B cell (primary cell): ENCODE measurements around the gene EMILIN3.

ENCODE experiments used
- EZH2 ChIP-seq: IDR thresholded peaks from 2 replicates; pipeline ENCODE4 v1.6.1; 2012; ENCODE audit warnings: borderline replicate concordance, low read depth, mild to moderate bottlenecking, moderate library complexity, low read length; ENCODE audit not compliant: insufficient read depth, poor library complexity, severe bottlenecking
- TF ChIP-seq, protein P1 (sequence below): fragments of 200-600 bp; IDR thresholded peaks from one replicate; pipeline ENCODE4 v1.8.0; 2022; ENCODE audit warnings: antibody characterized with exemption, mild to moderate bottlenecking

DNA sequence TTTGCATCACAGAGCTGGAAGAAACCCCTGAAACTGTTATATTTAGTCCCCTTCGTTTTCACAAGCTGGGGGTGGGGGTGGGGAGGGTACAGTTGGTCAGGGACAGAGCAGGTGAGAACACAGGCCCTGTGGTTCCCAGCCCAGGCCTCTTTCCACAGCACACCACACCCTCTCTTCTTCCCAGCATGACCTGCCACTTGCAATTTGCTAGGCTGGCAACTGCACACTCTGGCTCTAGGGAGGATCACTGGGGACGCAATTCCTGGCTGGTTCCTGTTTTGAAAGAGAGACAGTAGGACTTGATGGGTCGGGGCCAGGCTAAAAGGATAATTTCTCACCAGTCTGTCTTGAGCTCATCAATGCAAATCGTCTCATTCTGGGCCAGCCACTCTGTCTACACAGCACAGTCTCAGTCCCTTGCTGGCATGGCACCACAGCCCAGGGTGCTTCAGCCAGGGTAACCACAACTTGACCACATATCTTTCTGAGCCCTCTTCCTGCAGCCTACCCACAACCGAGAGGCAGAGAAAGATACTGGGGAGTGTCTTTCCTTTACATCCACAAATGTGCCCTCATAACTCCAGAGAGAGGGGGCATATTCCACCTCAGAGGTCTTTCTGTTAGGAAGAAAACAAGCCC, 41.7 kb upstream of the EMILIN3 start:
- TF ChIP-seq, protein P1, sequence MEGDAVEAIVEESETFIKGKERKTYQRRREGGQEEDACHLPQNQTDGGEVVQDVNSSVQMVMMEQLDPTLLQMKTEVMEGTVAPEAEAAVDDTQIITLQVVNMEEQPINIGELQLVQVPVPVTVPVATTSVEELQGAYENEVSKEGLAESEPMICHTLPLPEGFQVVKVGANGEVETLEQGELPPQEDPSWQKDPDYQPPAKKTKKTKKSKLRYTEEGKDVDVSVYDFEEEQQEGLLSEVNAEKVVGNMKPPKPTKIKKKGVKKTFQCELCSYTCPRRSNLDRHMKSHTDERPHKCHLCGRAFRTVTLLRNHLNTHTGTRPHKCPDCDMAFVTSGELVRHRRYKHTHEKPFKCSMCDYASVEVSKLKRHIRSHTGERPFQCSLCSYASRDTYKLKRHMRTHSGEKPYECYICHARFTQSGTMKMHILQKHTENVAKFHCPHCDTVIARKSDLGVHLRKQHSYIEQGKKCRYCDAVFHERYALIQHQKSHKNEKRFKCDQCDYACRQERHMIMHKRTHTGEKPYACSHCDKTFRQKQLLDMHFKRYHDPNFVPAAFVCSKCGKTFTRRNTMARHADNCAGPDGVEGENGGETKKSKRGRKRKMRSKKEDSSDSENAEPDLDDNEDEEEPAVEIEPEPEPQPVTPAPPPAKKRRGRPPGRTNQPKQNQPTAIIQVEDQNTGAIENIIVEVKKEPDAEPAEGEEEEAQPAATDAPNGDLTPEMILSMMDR: no peak
- no peak for TF ChIP-seq EZH2
